HuH-7 (cell line): Measurements from ENCODE around the gene RAB7B.
"Not testable (repeated sequence)": the region's sequence is repeated elsewhere in the genome, so short reads cannot be mapped to it uniquely, and the experiment has no call there.

Source experiments
- DNase-seq: peaks from one replicate; pipeline ENCODE4 v3.0.0; 2011; ENCODE audit warnings: low spot score

RAB7B gene, protein sequence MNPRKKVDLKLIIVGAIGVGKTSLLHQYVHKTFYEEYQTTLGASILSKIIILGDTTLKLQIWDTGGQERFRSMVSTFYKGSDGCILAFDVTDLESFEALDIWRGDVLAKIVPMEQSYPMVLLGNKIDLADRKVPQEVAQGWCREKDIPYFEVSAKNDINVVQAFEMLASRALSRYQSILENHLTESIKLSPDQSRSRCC

DNA sequence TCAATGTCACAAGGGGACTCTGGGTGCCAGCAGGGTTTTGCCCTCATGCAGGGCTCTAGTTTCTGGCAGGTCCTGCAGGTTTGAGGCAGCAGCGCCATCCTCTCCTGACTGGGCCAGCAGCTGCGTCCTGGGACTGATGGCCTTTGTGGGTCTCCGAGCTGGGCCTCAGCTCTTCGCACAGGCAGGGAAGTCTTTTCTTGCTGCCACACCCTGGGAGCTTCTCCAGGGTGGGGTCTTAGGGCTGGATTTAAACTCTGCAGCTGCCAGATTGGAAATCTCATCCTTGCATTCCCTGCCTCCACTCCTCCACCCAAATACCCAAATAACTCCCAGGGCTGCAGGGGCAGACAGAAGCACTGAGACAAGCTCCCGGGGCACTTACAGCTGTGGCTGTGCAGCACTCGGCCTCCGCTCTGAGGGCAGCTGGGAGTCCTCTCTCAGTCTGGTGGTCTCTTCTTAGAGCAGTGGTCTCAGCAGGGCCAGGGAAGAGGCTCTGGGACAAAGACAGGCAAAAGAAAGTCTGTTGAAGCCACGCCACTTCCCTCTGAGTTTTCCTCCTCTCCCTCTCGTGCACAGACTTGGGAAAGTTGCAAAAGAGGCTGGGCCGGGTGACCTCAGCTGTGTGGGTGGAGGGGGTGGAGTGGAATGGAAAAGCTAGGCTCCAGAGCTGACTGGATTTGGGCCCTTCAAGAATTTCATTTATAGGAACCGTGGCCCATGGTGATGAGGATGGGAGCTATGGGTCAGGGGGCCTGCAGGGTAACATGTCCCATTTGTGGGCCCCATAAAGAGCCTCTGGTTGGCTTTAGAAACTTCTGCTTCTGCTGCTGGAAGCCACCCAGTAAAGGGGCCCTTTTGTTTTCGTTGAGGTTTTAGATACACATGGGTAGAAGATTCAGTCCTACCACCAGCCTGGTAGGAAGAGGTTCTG, at the start of gene RAB7B:
Gene RAB7B, minus strand, starts transcription at position 525 of the 931 bp plus-strand sequence. CDS start 9,260 bp downstream, outside the sequence.
- DNase-seq: peak; percentile 42

DNA sequence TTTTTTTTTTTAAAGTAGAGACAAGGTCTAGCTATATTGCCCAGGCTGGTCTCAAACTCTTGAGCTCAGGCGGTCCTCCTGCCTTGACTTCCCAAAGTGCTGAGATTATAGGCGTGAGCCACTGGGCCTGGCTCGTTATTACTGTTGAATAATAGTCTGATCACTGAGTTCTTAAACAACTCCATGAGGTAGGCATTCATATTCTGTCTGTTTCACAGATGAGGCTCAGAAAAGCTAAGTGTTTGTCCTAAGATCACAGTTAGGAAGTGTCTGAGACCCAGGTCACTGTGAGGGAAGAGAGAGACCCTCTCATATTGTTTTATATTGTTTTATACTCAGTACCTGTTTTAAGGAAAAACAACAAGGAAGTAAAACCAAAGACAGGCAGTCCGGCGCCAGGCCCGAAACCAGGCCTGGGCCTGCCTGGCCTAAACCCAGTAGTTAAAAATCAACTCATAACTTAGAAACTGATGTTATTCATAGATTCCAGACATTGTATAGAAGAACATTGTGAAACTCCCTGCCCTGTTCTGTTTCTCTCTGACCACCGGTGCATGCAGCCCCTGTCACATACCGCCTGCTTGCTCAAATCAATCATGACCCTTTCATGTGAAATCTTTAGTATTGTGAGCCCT, 49.2 kb upstream of the RAB7B start:
- not testable (repeated sequence) for DNase-seq

DNA sequence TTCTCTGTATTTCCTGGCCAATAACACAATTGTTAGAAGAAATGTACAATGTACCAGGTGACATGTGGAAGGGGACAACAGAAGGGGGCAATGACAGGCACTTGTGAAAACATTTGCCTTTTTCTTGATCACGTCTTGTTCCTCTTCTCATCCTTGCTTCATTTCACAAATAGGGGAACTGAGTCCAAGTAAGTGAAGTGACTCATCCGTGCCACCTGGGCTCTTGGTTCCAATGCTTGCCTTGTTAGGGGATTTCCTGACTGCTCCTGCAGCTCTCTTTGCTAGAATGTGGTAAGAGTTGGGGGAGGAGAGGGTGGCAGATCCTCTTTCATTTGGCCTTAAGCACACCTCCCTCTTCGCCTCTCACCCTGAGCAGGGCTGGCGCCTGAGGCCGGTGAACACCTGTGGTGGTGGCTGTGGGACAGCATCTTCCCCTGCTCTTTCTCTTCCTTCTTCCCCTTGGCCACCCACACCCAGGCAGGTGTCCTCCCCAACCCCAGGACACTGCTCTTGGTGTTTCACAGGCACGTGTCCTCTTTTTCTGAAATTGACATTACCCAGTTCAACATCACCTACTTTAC, 47.5 kb upstream of the RAB7B start:
- no peak for DNase-seq

DNA sequence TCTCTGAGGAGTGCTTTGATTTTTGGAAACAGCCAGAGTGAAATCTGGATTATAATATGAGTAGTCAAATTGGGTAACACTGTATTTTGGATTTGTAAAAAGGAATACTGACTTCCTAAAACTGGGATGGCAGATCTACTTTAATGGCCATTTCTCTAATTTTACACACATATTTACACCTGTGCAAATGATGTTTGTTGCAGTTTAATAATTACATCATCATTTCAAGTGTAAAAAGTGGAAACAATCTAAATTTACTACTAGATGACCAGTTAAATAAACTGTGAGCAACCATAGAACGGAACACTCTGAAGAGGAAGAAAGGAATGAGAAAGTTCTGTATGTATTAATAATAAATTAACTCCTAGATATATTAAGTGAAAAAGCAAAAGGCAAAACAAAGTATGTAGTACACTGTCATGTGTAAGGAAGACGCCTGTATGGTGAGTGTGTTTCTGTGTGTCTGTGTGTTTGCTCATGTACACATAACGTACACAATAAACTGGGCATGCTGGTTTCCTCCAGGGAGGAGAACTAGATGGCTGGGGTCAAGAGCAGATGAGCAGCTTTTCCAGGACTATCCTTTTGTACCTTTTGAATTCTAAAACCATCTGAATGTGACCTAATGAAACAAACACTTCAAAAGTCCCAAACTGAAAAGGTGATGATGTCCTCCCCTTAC, 46.9 kb upstream of the RAB7B start:
- no peak for DNase-seq

DNA sequence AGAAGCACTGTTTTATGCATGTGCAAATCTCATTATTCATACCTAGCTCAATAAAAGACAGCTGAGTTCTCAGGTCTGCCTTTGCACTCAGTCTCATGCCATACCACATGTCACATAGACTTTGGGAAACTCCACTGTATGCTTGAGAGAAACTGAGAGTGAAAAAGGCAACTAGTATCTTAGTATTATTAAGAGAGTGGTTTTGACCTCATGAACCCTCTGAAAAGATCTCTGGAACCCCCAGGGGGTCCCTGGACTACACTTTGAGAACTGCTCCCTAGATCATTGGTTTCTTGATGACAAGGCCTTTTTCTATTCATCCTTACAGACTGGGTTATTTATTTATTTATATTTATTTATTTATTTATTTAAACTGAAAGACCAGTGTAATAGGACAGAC, 46.1 kb upstream of the RAB7B start:
- DNase-seq: no peak

DNA sequence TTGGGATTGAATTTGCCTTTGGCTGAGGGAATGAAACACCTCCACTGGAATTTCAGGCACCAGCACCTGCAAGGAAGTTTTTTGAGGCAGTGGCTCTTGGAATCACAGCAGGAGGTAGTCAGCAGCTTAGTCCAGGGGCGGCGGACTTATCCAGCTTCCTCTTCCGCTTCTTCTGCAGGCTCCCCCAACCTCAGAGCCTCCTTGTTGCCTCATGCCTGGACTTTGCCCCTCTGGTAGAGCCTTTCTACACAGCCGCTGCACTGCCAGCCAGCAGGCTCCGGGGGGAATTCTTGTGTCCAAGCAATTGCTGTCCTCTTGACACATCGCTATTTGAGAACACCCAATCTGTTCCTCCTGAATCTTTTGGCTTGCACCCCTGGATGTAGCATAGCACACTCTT, 45.4 kb upstream of the RAB7B start:
- peak; percentile 66 for DNase-seq

DNA sequence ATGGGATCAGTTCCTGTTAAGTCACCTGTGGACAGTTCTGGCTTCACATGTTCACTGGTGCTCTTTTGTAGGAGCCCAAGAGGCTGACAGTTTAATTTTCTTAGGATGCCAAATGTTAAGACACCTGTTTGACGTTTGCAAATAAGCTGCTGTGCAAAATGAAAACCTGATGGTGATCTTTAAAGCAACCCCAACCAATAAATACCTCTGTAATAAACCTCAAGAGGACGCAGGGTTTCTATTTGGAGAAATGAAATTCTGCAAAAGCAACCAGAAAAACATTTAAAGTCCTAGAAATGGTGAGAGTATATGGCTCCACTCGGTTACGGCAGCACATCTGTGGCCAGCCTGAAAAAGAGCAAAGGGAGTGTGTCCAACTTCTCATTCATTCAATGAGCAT, 44.1 kb upstream of the RAB7B start:
- DNase-seq: no peak

DNA sequence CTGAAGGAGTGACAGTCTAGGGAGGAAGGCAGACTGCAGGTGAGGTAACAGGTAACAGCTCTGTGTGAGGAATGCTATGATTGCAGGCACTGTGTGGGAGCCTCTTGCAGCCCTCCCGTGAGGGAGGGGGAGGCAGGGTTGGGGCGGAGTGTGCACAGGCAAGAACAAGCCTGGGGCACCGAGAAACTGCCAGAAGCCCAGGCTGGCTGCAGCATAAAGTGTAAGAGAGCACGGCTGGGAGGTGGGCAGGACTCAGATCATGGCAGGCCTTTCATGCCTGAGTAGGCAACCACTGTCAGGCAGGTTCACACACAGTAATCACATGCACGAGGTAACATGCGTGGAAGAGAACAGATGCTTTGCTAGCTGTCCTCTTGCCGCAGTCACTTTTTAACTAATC, 38.4 kb upstream of the RAB7B start:
- DNase-seq: no peak

DNA sequence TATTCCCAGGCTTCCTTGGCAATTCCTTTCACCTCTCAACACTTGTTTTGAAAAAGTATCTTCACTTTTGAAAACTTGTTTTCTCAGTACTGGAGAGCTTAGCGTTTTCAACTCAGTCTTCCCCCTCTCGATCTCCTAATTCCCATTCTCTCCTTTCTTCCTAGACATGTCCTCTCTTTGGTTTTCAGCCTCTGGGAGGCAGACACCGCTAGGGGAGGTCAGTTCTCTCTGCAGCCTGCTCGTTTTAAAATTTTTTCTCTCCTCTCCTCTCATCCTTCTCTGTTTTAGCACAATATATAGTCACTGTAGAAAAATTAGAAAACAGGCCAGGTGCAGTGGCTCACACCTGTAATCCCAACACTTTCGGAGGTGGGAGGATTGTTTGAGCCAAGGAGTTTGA, 37.1 kb upstream of the RAB7B start:
- no peak for DNase-seq

DNA sequence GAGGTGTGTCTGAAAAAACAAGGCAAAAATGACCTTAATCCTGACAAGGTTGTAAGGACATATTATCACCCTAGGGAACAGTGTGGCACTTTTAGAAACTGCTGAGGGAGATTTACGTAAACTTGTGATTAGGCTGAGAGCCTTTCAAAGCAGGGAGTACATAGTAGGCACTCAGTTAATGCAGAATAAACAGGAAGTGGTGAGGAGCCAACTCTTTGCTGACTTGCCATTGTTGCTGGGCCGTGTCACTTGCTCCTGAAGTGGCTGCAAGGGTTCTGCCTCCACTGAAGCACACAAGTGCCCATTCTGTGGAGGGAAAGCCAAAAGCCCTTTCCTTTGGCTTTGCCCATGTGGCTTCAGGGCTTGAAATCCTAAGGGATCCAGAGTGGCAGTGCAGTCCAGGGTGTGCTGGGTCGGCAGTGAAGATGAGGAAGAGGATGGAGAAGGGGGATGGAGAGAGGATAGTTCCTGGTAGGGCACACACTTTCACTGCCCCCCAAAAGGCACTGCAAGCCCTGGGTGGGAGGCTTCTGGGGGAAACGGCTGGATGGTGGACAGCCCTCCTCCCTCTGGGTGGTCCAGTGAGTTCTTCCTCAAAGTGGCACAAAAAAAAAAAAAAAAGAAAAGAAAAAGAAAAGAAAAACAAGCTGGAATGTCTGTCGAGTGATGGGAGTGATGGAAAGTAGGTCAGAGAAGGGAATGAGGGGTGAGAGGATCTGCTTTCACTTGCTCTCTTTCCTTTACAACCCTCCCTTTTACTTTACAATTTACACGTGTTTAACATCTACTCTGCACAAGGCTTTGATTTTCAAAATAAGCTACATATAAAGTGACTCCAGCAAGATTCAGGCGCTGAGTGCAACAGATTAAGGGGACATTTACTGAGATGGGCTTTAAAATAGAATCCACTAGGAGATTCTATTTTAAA, 36.1 kb upstream of the RAB7B start:
- no peak for DNase-seq

DNA sequence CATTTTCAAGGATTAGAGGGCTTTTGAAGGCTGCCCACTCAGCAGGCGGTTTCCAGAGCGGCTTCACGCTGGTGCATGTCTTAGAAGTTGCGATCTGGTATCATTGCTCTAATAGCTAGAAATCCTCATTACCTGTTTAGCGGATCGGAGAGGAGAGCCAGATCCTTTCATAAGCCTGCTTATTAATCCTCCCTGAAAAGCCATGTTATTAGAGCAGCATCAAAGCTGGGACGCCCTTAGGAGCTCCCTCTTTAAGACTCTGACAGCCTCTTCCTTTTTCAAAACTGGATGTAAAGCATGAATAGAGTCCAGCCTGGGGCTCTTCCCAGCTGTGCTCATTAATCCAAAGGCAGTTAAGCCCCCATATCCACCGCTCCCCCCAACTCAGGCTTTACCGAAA, 34.4 kb upstream of the RAB7B start:
- DNase-seq: no peak

DNA sequence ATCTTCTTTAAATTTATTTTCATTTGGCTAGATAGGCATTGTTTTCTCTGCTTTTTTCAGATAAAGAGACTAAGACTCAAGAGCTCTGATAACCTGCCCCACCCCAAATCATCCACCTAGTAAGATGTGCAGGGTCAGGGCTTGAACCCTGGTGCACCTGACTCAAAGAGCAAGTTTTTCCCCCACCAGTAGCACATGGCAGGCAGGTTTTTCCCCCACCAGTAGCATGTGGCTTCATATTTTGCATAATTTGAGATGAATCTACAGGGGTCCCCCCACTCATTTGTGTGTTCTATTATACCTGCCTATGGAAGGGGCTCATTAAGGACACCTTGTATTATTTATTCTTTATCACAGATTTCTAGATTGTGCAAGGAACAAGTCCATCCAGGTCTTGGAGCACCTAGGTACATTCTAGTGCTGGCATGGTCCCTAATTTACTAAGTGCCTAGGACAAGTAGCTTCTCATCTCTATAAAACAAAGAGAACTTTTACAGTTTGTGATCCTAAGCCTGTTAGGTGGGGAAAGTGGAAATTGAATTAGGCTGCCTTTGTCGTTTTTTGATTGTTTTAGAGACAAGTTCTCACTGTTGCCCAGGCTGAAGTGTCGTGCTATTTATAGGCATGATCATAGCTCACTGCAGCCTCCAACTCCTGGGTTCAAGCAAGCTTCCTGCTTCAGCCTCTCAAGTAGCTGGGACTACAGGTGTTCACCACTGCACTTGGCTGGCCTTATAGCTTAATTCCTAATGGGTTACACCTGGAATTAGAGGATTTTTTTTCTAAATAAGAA, 33.7 kb upstream of the RAB7B start:
- DNase-seq: no peak

DNA sequence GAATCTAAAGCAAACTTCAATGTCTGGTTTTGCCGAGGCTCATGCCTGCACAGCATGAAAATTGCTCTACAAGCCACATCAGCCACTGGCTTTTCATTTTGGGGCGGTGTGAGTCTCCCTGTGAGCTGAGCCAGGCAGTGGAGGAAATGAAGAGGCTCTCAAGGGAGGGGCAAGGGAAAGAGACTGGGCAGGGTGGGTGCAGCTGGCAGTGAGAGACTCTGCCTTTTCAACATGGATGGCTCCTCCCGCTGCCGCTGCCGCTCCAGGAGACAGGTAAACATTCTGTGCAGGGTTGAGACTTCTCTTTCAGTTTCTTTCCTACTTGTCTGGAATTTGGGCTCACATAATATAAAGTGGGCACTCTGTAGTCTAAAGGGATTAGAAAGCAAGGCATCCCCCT, 31.8 kb upstream of the RAB7B start:
- no peak for DNase-seq

DNA sequence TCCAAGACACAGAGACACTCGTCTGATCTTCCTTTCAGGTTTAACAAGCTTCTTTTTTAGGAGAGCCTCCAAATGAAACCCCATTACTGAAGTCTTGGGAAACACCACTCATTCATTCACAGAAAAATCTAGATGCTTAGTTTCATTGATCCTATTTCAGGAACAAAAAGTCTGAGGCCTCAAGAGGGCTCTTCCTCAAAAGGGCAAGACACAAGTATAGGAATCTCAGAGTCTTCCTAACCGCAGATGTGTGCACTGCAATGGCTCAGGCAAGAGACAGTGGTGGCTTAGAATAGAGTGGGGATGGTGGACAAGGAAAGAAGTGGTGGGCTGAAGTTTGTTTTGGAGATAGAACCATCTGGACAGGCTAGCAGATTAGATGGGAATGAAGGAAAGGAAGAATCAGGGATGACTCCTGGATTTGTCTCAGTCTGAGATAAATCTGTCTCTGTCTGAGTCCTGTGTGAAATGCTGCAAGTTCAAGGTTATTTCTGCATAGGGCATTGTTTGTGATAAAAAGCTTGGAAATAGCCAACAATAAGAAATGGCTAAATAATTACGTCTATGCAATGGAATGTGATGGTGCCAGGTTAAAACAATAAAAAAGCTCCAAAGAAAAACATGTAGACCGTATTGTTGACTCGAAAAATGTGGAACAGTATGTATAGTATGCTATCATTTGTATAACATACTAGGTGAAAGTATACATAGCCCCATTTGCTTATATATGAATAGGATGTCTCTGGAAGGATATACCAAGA, 29.4 kb upstream of the RAB7B start:
- DNase-seq: no peak

DNA sequence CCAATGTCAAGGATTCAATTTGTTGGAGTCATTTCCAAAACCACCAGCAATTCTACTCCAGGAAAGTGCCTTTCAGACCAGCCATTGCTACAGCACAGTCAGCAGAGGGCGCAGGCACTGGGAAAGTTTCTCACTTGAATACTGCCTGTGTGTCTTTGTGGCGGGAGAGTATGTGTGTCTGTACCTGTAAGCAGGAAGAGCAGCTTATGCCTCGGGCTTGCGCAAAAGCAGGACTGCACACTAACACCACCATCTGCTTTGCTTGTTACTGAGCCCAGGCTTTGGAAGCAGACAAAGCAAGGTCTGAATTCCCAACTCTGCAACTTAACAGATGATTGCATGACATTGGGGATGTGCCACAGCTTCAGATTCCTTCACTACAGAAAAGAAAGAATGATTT, 27.5 kb upstream of the RAB7B start:
- peak; percentile 53 for DNase-seq

DNA sequence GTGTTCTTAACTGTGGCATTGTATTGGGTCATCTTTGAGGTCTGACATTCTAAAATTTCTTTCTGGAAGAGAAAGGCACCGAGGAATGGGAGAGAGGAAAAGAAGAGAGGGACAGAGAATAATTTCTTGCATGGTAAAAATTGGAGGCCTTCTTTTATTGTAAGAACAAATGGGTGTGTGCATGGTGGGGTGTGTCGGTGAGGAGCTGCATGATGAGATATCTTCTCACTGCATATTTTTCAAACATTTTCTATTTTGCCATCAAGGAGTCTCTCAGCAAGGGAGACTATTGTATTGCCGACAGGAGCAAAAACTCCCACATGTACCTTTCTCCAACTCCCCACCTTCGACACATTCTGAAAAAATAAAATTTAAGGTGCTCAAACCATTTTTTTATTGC, 27.0 kb upstream of the RAB7B start:
- DNase-seq: no peak

DNA sequence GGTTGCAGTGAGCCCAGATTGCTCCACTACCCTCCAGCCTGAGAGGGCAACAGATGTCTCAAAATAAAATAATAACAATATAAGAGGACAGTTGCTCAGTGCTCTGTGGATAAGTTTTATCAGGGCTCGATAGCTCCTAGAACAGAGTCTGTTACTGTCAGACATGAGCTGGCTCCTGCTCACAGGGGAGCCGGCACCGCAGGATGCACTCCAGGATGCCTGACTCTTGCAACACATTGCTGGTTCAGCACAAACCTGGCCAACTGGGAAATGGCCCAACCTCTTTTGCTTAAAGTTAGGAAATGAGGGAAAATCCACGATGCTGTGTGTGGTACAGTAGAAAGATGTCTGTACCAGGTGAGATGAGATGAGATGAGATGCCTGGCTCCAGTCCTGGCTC, 26.3 kb upstream of the RAB7B start:
- DNase-seq: no peak

DNA sequence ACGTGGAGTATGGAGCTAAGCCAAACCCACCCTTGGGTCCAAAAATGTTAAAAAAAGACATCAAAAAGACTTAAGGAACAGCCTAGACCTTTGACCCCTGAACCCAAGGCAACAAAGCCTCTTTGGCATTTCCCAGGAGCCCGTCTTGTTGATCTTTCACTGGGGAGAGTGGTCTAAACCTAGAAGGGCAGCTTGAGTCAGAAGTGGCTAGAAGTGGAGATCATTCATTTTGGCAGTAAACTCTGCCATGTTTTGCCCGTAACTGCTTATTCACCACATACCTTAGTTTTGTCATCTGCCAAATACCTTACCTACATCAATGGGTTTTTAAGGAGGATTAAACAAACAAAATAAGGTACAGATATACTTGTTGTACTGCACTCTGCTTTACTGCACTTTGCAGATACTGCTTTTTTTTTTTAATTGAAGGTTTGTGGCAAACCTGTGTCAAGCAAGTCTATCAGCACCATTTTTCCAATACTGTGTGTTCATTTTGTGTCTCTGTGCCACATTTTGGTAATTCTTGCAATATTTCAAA, 22.2 kb upstream of the RAB7B start:
- DNase-seq: no peak

DNA sequence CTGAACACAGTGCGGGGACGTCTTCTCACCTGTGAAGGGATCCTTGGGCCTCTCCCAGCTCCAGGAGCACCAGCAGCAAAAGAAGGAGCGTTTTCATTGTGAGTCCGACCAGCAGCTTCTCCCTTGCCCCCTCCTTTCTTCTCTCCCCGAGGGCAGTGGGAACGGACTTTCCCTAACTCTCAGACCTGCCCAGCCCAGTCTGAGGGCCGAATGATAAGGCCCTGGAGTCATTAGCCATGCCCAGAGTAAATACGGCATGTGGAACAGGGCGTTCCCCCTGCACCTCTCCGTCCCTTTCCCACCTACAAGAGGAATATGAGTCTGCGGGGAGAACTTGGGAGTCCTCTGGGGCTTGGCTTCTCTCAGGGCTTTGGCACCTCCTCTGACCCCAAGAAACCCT, 20.5 kb upstream of the RAB7B start, which contains the start of gene CTSE:
Gene CTSE, minus strand, starts transcription at position 201 of the 400 bp plus-strand sequence. Its CDS starts 104 bp downstream, at position 97.
- no peak for DNase-seq
